GM12873 (cell line): ENCODE measurements around the gene MYADM.

Source experiments
- TF ChIP-seq, protein P1 (sequence below): IDR thresholded peaks from 2 replicates; pipeline ENCODE4 v1.5.1; 2012; ENCODE audit warnings: low read depth, mild to moderate bottlenecking, moderate library complexity, low read length, control low read depth; ENCODE audit not compliant: insufficient read depth; ENCODE audit errors: missing control alignments

MYADM gene

DNA sequence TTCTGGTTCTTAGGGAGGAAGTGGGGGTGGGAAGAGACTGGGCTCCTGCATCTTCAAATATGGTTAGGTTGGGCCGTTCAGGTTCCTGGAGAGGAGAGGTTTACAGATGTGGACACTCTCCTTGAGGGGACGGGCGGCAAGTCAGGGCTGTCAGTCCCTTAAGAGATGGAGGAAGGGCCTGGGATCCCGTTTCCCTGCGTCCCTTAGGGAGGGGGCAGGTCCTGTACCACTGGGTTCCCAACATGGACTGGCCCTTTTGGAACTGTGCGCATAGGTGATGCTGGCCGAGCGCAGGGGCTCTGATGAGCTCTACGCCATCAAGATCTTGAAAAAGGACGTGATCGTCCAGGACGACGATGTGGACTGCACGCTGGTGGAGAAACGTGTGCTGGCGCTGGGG, 30.5 kb downstream of the MYADM start:
- TF ChIP-seq, protein P1, sequence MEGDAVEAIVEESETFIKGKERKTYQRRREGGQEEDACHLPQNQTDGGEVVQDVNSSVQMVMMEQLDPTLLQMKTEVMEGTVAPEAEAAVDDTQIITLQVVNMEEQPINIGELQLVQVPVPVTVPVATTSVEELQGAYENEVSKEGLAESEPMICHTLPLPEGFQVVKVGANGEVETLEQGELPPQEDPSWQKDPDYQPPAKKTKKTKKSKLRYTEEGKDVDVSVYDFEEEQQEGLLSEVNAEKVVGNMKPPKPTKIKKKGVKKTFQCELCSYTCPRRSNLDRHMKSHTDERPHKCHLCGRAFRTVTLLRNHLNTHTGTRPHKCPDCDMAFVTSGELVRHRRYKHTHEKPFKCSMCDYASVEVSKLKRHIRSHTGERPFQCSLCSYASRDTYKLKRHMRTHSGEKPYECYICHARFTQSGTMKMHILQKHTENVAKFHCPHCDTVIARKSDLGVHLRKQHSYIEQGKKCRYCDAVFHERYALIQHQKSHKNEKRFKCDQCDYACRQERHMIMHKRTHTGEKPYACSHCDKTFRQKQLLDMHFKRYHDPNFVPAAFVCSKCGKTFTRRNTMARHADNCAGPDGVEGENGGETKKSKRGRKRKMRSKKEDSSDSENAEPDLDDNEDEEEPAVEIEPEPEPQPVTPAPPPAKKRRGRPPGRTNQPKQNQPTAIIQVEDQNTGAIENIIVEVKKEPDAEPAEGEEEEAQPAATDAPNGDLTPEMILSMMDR, result no peak

DNA sequence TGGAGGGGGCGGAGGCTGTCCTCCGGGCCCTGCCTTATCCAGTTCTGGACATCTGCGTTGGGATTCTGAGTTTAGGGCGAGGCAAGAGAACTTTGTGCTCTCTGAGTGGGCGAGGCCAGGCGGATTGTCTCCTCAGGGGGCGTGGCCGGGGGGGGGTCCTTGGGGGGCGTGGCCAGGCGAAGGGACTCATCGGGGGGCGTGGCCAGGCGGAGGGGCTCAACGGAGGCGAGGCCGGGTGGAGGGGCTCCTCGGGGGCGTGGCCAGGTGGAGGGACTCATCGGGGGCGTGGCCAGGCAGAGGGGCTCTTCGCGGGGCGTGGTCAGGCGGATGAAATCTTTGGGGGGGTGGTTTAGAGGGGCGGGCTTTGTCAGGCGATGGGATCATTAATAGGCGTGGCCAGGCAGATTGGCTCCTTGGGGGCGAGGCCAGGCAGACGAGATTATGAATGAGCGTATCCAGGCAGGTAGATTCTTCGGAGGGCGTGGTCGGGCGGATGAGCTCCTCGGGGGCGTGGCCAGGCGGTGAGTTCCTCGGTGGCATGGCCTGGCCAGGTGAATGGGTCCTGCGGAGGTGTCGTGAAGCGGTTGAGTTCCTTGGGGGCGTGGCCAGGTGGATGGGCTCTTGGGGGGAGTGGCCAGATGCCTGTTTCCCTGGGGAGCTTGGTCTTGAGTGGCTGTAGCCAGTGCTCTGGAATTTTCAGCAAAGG, 31.1 kb downstream of the MYADM start:
- TF ChIP-seq, protein P1, result no peak

DNA sequence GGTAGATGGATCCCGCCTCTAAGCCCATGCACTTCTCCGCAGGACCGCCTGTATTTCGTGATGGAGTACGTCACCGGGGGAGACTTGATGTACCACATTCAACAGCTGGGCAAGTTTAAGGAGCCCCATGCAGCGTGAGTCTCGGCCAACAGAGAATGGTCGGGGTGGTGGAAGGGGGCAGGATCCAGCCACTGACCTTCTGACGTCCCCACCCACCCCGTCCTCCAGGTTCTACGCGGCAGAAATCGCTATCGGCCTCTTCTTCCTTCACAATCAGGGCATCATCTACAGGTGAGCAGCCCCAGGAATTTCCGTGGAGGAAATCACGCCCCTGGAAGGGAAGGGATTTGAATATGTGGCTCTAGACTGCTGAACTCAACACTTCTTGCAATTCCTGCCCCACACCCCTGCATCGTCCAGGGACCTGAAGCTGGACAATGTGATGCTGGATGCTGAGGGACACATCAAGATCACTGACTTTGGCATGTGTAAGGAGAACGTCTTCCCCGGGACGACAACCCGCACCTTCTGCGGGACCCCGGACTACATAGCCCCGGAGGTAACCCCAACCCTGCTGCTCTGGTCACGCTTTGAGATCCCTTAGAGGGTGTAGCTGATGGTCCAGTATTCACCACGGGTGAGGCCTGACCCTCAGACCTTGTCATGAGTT, 32.6 kb downstream of the MYADM start:
- TF ChIP-seq, protein P1, result no peak

- TF ChIP-seq, protein P1, result no peak
Observed at GRCh38 chr19:53903055-53903680, 35.5 kb downstream of the MYADM start.

DNA sequence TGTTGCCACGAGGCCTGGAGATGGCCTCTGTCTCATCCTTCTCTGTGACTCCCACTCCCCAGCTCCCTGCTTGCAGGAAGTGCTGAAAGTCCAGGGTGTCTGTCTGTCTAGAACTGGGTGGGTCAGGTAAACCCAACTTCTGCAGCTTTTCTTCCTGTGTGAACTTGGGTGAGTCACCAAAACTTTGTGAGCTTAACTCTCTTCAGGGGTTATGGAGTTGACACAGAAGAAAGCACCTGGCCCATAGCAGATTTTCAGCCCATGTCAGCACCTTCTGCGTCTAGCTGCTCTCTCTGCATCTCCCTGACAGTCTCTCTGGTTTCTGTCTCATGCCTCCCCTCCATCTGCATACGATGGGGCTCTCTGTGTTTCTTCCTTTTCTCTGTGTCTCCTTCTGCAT, 37.2 kb downstream of the MYADM start:
- TF ChIP-seq, protein P1, result no peak

DNA sequence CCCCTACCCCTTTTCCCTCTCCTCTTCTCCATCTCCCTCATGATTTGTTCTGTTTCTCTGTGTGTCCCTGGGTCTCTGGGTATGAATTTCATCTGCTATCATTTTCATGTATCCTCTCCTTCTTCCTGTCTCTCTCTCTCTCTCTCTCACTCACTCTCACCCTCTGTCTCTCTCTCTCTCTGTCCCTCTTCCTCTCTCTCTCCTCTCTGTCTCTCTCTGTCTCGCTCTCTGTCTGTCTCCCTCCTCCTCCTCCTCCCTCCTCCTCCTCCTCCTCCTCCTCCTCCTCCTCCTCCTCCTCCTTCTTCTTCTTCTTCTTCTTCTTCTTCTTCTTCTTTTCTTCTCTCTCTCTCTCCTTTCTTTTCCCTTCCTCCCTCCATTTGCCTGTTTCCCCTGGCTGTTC, 38.1 kb downstream of the MYADM start:
- TF ChIP-seq, protein P1, result no peak
